HFF-Myc (cell line): ENCODE measurements around the gene STX8.
"Not testable (repeated sequence)": the region's sequence is repeated elsewhere in the genome, so short reads cannot be mapped to it uniquely, and the experiment has no call there.

ENCODE experiments used
- DNase-seq: peaks from one replicate; pipeline ENCODE4 v3.0.0-alpha.2; 2011; ENCODE audit warnings: low read depth; ENCODE audit errors: extremely low read depth
- H3K4me3 ChIP-seq: replicated peaks from 2 replicates; pipeline ENCODE4 v1.5.1; 2011; ENCODE audit warnings: low read depth, mild to moderate bottlenecking, control low read depth, low read length
- TF ChIP-seq, protein P1 (sequence below): IDR thresholded peaks from 2 replicates; pipeline ENCODE4 v1.5.1; 2012; ENCODE audit warnings: mild to moderate bottlenecking, low read depth, low read length, control low read depth; ENCODE audit errors: missing control alignments

Gene STX8

GRCh38 chr17:9571201-9571600 lies 4.4 kb downstream of the STX8 start:
- TF ChIP-seq, protein P1, sequence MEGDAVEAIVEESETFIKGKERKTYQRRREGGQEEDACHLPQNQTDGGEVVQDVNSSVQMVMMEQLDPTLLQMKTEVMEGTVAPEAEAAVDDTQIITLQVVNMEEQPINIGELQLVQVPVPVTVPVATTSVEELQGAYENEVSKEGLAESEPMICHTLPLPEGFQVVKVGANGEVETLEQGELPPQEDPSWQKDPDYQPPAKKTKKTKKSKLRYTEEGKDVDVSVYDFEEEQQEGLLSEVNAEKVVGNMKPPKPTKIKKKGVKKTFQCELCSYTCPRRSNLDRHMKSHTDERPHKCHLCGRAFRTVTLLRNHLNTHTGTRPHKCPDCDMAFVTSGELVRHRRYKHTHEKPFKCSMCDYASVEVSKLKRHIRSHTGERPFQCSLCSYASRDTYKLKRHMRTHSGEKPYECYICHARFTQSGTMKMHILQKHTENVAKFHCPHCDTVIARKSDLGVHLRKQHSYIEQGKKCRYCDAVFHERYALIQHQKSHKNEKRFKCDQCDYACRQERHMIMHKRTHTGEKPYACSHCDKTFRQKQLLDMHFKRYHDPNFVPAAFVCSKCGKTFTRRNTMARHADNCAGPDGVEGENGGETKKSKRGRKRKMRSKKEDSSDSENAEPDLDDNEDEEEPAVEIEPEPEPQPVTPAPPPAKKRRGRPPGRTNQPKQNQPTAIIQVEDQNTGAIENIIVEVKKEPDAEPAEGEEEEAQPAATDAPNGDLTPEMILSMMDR, result no peak
- DNase-seq, result no peak
- no peak overlapping the region for H3K4me3 ChIP-seq

GRCh38 chr17:9568957-9569588 lies 6.5 kb downstream of the STX8 start:
- TF ChIP-seq, protein P1, result no peak
- H3K4me3 ChIP-seq, result no peak overlapping the region
- no peak for DNase-seq

- H3K4me3 ChIP-seq, result no peak overlapping the region
- TF ChIP-seq, protein P1, result no peak
- DNase-seq, result no peak
Observed at GRCh38 chr17:9568004-9568403, 7.6 kb downstream of the STX8 start.

- not testable (repeated sequence) for H3K4me3 ChIP-seq
Observed at GRCh38 chr17:9566739-9567138, 8.9 kb downstream of the STX8 start.

DNA sequence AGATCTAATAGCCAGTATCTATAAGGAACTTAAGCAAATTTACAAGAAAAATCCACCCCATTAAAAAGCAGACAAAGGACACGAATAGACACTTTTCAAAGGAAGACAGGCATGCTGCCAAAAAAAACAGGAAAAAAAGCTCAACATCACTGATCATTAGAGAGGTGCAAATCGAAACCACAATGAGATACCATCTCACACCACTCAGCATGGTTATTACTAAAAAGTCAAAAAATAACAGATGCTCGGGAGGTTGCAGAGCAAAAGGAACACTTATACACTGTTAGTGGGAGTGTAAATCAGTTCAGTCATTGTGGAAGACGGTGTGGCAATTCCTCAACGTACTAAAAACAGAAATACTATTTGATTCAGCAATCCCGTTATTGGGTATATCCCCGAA lies 9.6 kb downstream of the STX8 start:
- TF ChIP-seq, protein P1, result no peak
- H3K4me3 ChIP-seq, result no peak overlapping the region
- no peak for DNase-seq

More at GRCh38 chr17:9566739-9567138, 8.9 kb downstream of the STX8 start:
- DNase-seq, result not testable (repeated sequence)

DNA sequence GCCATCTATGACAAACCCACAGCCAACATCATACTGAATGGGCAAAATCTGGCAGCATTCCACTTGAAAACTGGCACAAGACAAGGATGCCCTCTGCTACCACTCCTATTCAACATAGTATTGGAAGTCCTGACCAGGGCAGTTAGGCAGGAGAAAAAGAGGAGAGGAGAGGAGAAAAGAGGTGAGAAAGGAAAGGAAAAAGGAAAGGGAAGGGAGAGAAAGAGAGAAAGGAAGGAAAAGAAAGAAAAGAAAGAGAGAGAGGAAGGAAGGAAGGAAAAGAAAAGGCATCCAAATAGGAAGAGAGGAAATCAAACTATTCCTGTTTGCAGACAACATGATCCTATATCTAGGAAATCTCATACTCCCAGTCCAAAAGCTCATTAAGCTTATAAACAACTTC lies 11.5 kb downstream of the STX8 start:
- TF ChIP-seq, protein P1, result no peak
- H3K4me3 ChIP-seq, result no peak overlapping the region

GRCh38 chr17:9557857-9558256 lies 17.8 kb downstream of the STX8 start:
- no peak overlapping the region for H3K4me3 ChIP-seq
- no peak for DNase-seq
- TF ChIP-seq, protein P1, result no peak

More for the DNA sequence above, 11.5 kb downstream of the STX8 start:
- DNase-seq, result no peak
